HG03439 (cell line): Measurements from ENCODE around the gene HDC.

Experiments
- ATAC-seq: cut with Tn5 transposase; IDR thresholded peaks from one replicate; pipeline ENCODE4 v1.9.1; 2021; ENCODE audit warnings: mild to moderate bottlenecking, moderate library complexity; ENCODE audit not compliant: unreplicated experiment

Gene HDC

GRCh38 chr15:50265620-50266019 lies at the start of gene HDC:
Gene HDC, minus strand, starts transcription at chr15:50265726. Its CDS starts 103 bp downstream, at chr15:50265623.
- ATAC-seq: no peak

- no peak for ATAC-seq
Measured at GRCh38 chr15:50312636-50313035, 47.1 kb upstream of the HDC start.

GRCh38 chr15:50307799-50308198 lies 42.3 kb upstream of the HDC start:
- ATAC-seq: no peak

GRCh38 chr15:50304836-50305235 lies 39.3 kb upstream of the HDC start:
- ATAC-seq: no peak

GRCh38 chr15:50302581-50302980 lies 37.1 kb upstream of the HDC start:
- no peak for ATAC-seq

GRCh38 chr15:50298340-50298739 lies 32.8 kb upstream of the HDC start:
- no peak for ATAC-seq

- ATAC-seq: no peak
Measured at GRCh38 chr15:50295966-50296365, 30.4 kb upstream of the HDC start.

GRCh38 chr15:50289749-50290148 lies 24.2 kb upstream of the HDC start:
- no peak for ATAC-seq

- ATAC-seq: no peak
Measured at GRCh38 chr15:50287324-50288116, 22.0 kb upstream of the HDC start.

GRCh38 chr15:50281427-50281826 lies 15.9 kb upstream of the HDC start:
- ATAC-seq: no peak

- ATAC-seq: no peak
Measured at GRCh38 chr15:50280271-50280670, 14.7 kb upstream of the HDC start.

GRCh38 chr15:50278496-50278895 lies 13.0 kb upstream of the HDC start:
- no peak for ATAC-seq

GRCh38 chr15:50277370-50277769 lies 11.8 kb upstream of the HDC start:
- no peak for ATAC-seq

- no peak for ATAC-seq
Measured at GRCh38 chr15:50275908-50276307, 10.4 kb upstream of the HDC start.

GRCh38 chr15:50275091-50275490 lies 9.6 kb upstream of the HDC start:
- ATAC-seq: no peak

- ATAC-seq: no peak
Measured at GRCh38 chr15:50267577-50267976, 2.1 kb upstream of the HDC start.

GRCh38 chr15:50262533-50262932 lies 3.0 kb downstream of the HDC start:
- ATAC-seq: no peak

- no peak for ATAC-seq
Measured at GRCh38 chr15:50261981-50262380, 3.5 kb downstream of the HDC start.

GRCh38 chr15:50260969-50261496 lies 4.5 kb downstream of the HDC start:
- ATAC-seq: peak; percentile 56

- no peak for ATAC-seq
Measured at GRCh38 chr15:50259276-50259675, 6.2 kb downstream of the HDC start.

- no peak for ATAC-seq
Measured at GRCh38 chr15:50257924-50258323, 7.6 kb downstream of the HDC start.

- no peak for ATAC-seq
Measured at GRCh38 chr15:50257332-50257731, 8.2 kb downstream of the HDC start.
